HAP-1 (cell line): ENCODE results near the gene VPS36.
"Not testable (repeated sequence)": the region's sequence is repeated elsewhere in the genome, so short reads cannot be mapped to it uniquely, and the experiment has no call there.

Source experiments
- DNase-seq, 2 experiments: peaks; one replicate each; pipeline ENCODE4 v3.0.0-alpha.2; 2016 to 2020; ENCODE audit warnings: low spot score in 2 of 2
- H3K27me3 ChIP-seq: fragments of 250-450 bp; sonication (Bioruptor Pico); 2 replicates; pipeline ENCODE4 v1.5.1; 2020; ENCODE audit warnings: low read depth, mild to moderate bottlenecking, moderate library complexity
- H3K36me3 ChIP-seq: fragments of 250-450 bp; sonication (Bioruptor Pico); replicated peaks from 2 replicates; pipeline ENCODE4 v1.5.1; 2020; ENCODE audit warnings: mild to moderate bottlenecking
- H3K4me1 ChIP-seq: fragments of 250-450 bp; sonication (Bioruptor Pico); 2 replicates; pipeline ENCODE4 v1.5.1; 2020; ENCODE audit warnings: mild to moderate bottlenecking
- H3K4me3 ChIP-seq: fragments of 250-450 bp; sonication (Bioruptor Pico); 2 replicates; pipeline ENCODE4 v1.5.1; 2020; ENCODE audit warnings: mild to moderate bottlenecking, moderate library complexity
- H3K9me3 ChIP-seq: fragments of 250-450 bp; sonication (Bioruptor Pico); 2 replicates; pipeline ENCODE4 v1.5.1; 2020; ENCODE audit warnings: mild to moderate bottlenecking, moderate library complexity
- in situ Hi-C: fragments of 300-500 bp; cut with MboI; formaldehyde crosslinking; loops from 3 replicates; pipeline ENCODE4 v1.14.3; 2020; ENCODE audit warnings: low sequenced_read_pairs, inconsistent platforms, mixed read lengths

Gene VPS36, protein sequence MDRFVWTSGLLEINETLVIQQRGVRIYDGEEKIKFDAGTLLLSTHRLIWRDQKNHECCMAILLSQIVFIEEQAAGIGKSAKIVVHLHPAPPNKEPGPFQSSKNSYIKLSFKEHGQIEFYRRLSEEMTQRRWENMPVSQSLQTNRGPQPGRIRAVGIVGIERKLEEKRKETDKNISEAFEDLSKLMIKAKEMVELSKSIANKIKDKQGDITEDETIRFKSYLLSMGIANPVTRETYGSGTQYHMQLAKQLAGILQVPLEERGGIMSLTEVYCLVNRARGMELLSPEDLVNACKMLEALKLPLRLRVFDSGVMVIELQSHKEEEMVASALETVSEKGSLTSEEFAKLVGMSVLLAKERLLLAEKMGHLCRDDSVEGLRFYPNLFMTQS

GRCh38 chr13:52450012-52450792 is at the start of gene VPS36:
TSS of gene VPS36 (minus strand) at chr13:52450634. CDS start at chr13:52450594, 40 bp downstream.
- in situ Hi-C loops: loop anchor here (25.0 kb wide), 1 partner anchor 263 kb away; no protein-coding TSS in a partner anchor
- Histone ChIP-seq H3K9me3 (no peaks in the 10 kb centered on the region), H3K27me3 (no peaks in the 10 kb centered on the region), H3K4me1 (peaks cover 3% of the 10 kb centered on the region; the same call in 1 of the 2 replicates), H3K4me3 (peak within 1 kb of the TSS; percentile 64), H3K36me3 (no peaks in the 10 kb centered on the region)
- peak; percentile 88 to 96 for DNase-seq

GRCh38 chr13:52497979-52498378 is 47.5 kb upstream of the VPS36 start:
- H3K4me1 ChIP-seq, H3K36me3 ChIP-seq, in situ Hi-C loops, H3K4me3 ChIP-seq, H3K27me3 ChIP-seq, DNase-seq, H3K9me3 ChIP-seq: not testable (repeated sequence)

DNA sequence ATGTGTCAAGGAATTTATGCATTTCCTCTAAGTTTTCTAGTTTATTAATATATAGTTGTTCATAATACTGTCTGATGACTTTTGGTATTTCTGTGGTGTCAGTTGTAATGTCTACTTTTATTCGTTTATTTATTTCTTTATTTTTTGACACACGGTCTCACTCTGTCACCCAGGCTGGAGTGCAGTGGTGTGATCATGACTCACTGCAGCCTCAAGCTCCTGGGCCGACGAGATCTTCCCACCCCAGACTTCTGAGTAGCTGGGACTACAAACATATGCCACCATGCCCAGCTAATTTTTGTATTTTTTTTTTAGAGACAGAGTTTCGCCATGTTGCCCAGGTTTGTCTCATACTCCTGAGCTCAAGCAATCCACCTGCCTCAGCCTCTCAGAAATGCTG is 43.8 kb upstream of the VPS36 start:
- H3K9me3 ChIP-seq, H3K36me3 ChIP-seq, H3K4me1 ChIP-seq, H3K4me3 ChIP-seq, DNase-seq, H3K27me3 ChIP-seq, in situ Hi-C loops: not testable (repeated sequence)

- H3K27me3 ChIP-seq, DNase-seq, H3K9me3 ChIP-seq, H3K4me3 ChIP-seq, H3K4me1 ChIP-seq, H3K36me3 ChIP-seq, in situ Hi-C loops: not testable (repeated sequence)
These were observed 40.6 kb upstream of the VPS36 start for GRCh38 chr13:52491015-52491414.

DNA sequence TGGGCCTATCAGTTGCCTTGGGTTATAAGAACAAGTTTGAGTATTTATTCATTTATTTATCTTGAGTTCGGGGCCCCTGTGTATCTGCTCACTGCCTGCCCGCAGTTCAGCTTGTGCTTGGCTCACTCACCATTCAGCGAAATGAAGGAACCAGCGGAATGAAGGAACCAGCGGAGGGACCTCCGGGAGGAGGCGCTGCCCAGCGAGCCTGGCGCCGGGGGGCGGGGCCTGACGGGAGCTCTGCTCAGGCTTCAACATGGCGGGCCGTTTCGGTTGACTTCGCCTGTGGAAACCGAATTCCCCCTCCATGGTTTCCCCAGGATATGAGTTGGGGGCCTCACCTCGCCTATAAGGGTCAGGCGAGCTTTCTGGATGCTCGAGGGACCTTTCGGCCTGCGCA is 38.3 kb upstream of the VPS36 start:
- H3K36me3 ChIP-seq, H3K27me3 ChIP-seq, H3K4me3 ChIP-seq, in situ Hi-C loops, H3K9me3 ChIP-seq, DNase-seq, H3K4me1 ChIP-seq: not testable (repeated sequence)

DNA sequence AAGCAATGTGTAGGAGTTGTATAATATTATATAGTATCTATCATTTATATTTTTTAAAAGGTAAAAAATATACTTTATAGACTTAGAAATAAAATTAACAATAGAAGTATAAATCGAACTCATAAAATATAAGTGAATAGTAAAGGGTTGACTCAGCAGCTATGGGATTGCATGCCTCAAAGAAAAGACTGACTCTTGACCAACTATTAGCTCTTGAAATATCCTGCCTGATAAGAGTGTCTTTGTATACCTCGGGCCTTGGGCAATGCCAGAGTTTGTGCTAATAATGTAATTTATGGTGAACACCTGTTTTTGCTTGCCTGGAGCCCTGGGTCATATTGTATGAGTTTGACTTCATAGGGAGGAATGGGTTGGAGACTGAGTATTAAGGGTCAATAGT is 36.6 kb upstream of the VPS36 start:
- H3K36me3 ChIP-seq, in situ Hi-C loops, H3K27me3 ChIP-seq, H3K4me3 ChIP-seq, H3K9me3 ChIP-seq, DNase-seq, H3K4me1 ChIP-seq: not testable (repeated sequence)

GRCh38 chr13:52480677-52481428 is 30.4 kb upstream of the VPS36 start:
- in situ Hi-C loops, H3K36me3 ChIP-seq, H3K4me3 ChIP-seq, H3K27me3 ChIP-seq, H3K9me3 ChIP-seq, DNase-seq, H3K4me1 ChIP-seq: not testable (repeated sequence)

DNA sequence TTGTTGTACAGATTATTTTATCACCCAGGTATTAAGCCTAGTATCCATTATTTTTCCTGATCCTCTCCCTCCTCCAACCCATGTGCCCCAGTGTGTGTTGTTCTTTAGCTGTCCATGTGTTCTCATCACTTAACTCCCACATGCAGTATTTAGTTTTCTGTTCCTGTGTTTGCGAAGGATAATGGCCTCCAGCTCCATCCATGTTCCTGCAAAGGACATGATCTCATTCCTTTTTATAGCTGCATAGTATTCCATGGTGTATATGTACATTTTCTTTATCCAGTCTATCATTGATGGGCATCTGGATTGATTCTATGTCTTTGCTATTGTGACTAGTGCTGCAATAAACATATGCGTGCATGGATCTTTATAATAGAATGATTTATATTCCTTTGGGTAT is 18.1 kb upstream of the VPS36 start:
- H3K4me1 ChIP-seq, H3K27me3 ChIP-seq, DNase-seq, H3K9me3 ChIP-seq, H3K4me3 ChIP-seq: not testable (repeated sequence)
- in situ Hi-C loops: loop anchor here (25.0 kb wide), 1 partner anchor 281 kb away; no protein-coding TSS in a partner anchor
- H3K36me3 ChIP-seq: peaks cover 67% of the 10 kb centered on the region

DNA sequence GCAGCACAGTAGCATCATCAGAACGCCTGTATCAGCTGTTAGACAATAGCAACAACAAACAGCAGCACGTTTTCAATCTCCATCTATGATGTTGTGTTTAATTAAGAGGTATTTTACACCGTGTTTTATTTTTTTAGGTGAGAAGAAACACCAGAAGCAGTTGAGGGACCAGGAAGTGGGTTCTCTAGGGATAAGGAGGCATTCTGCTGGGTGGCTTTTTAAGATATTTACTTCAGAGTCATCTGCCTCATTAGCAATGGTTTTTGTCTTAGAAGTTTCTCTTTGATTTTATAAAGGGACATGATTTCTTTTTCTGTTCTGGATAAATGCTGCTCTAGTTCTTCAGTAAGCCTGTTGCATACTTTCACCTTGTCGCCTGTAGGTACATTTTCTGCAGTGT is 13.1 kb upstream of the VPS36 start:
- in situ Hi-C loops: loop anchor here (25.0 kb wide), 1 partner anchor 276 kb away; no protein-coding TSS in a partner anchor
- 0 out of 2 replicates have a peak, but pooled peaks cover 3% of the 10 kb centered on the region for H3K4me1 ChIP-seq
- H3K9me3 ChIP-seq: no peaks in the 10 kb centered on the region
- H3K36me3 ChIP-seq: peaks cover 83% of the 10 kb centered on the region
- no peak overlapping the region for H3K4me3 ChIP-seq
- no peaks in the 10 kb centered on the region for H3K27me3 ChIP-seq
- DNase-seq: no peak

- no peak overlapping the region for H3K4me3 ChIP-seq
- DNase-seq: no peak
- no peaks in the 10 kb centered on the region for H3K9me3 ChIP-seq
- in situ Hi-C loops: loop anchor here (25.0 kb wide), 1 partner anchor 274 kb away; no protein-coding TSS in a partner anchor
- peaks cover 95% of the 10 kb centered on the region for H3K36me3 ChIP-seq
- no peaks in the 10 kb centered on the region for H3K27me3 ChIP-seq
- H3K4me1 ChIP-seq: peaks cover 10% of the 10 kb centered on the region; the same call in 1 of the 2 replicates
These were observed 10.8 kb upstream of the VPS36 start for GRCh38 chr13:52461265-52461664.

DNA sequence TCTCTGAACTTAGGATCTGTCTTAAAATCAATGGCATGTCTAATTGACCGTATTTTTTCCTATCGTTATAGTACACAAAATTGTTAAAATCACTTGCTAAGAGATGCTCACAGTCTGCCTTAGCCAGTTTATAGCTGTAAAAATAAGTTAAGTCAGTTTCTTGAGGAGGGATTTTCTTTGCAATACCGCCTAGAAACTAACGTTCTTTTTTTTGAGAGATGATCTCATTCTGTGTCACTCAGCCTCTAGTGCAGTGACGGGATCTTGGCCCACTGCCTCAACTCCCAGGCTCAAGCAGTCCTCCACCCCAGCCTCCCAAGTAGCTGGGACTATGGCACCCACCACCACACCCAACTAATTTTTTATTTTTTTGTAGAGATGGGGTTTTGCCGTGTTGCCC is 9.2 kb upstream of the VPS36 start:
- no peaks in the 10 kb centered on the region for H3K9me3 ChIP-seq
- in situ Hi-C loops: loop anchor here (25.0 kb wide), 1 partner anchor 272 kb away; no protein-coding TSS in a partner anchor
- peaks cover 79% of the 10 kb centered on the region for H3K36me3 ChIP-seq
- DNase-seq: no peak
- H3K4me3 ChIP-seq: no peak overlapping the region
- no peaks in the 10 kb centered on the region for H3K27me3 ChIP-seq
- H3K4me1 ChIP-seq: peaks cover 10% of the 10 kb centered on the region; the same call in 1 of the 2 replicates

- Histone ChIP-seq H3K36me3 (peaks cover 41% of the 10 kb centered on the region), H3K9me3 (no peaks in the 10 kb centered on the region), H3K4me3 (peak overlapping the region; percentile 70), H3K27me3 (no peaks in the 10 kb centered on the region), H3K4me1 (peaks cover 11% of the 10 kb centered on the region)
- in situ Hi-C loops: loop anchor here (25.0 kb wide), 1 partner anchor 268 kb away; no protein-coding TSS in a partner anchor
- peak; percentile 70 to 91 for DNase-seq
These were observed 5.2 kb upstream of the VPS36 start for GRCh38 chr13:52455677-52456041.
